ENCODE results near the gene MRPL18.

MRPL18 gene

DNA sequence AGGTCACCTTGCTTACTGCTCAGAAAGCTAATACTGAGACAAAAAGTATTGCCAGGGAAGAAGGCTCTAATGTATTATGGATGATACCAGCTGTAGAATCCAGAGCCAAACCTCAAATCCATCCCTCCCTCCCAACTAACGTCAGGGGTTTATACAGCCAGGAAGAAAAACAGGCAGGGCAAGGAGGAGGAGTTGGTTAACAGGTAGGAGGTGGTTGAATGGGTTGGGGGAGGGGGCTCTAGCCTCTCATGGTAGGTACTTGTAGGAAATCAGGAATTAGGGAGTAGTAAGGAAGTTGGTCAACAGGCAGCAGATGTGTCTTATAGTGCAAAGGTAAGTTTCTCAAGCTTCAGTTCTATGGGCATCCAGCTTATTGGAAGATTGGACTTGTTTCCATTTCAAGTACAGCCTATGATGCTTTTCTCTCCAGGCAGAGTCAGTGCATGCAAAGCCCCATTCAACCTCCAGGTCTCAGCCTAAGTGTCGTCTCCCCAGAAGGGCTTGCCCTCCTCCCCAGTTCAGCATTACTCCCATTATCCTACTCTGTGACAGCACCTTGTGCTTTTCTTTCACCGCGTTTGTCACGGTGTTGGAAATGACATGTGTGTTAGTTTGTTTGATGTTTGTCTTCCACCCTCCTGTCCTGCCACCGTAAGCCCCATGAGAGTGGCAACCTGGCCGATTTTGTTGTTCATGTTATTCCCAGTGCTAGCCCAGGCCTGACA lies 47.9 kb downstream of the MRPL18 start:
- Histone ChIP-seq H3K9me3 (no peaks in the 10 kb centered on the region), H3K4me3 (ENCODE audit: low read depth, low read length) (no peak overlapping the region), H3K27me3 (peaks cover 3% of the 10 kb centered on the region; the same call in 1 of the 2 replicates), H3K4me1 (no peaks in the 10 kb centered on the region), H3K36me3 (no peaks in the 10 kb centered on the region)
- TF ChIP-seq CTCF (IDR thresholded peaks at IDR 0.05; ENCODE audit: low read depth, low read length), result no peak
- no peak for DNase-seq

DNA sequence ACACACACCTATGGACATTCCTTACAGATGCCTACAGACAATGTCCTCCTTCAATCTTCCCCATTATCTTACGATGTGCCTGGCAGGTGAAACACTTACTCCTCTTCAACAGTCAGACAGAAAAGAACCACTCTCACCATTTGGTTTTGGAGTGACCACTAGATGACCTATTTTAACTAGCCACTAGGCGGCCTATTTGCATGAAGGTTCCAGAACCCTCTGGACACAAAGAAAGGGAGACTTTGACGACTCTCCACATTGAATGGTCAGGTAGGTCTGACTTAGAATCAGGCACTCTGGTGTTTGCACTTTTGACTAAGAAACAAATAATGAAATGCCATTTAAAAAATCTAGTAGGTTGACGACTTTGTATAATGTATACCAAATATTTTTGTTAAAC lies 51.8 kb downstream of the MRPL18 start:
- Histone ChIP-seq H3K9me3 (no peaks in the 10 kb centered on the region), H3K4me3 (ENCODE audit: low read depth, low read length) (no peak overlapping the region), H3K36me3 (no peaks in the 10 kb centered on the region), H3K4me1 (no peaks in the 10 kb centered on the region), H3K27me3 (peaks cover 3% of the 10 kb centered on the region; the same call in 1 of the 2 replicates)
- no peak for DNase-seq
- TF ChIP-seq CTCF (IDR thresholded peaks at IDR 0.05; ENCODE audit: low read depth, low read length), result peak; percentile 34

- no peak for TF ChIP-seq CTCF (IDR thresholded peaks at IDR 0.05; ENCODE audit: low read depth, low read length)
- Histone ChIP-seq H3K4me3 (ENCODE audit: low read depth, low read length) (no peak overlapping the region), H3K9me3 (no peaks in the 10 kb centered on the region), H3K27me3 (no peaks in the 10 kb centered on the region), H3K36me3 (no peaks in the 10 kb centered on the region), H3K4me1 (no peaks in the 10 kb centered on the region)
- DNase-seq, result no peak
Measured at GRCh38 chr6:159844737-159845645, 54.7 kb downstream of the MRPL18 start.

Data from BE2C (cell line).